A549 (cell line): ENCODE measurements around the gene GMDS.

Source experiments
- BHLHE40 ChIP-seq: IDR thresholded peaks from 2 replicates; pipeline ENCODE4 v1.6.1; 2012; ENCODE audit warnings: low read depth, low read length, inconsistent platforms
- CEBPB ChIP-seq, 2 experiments: fragments of >200 bp in 1 of 2; sonication (Bioruptor Twin) in 1 of 2; formaldehyde crosslinking in 1 of 2; IDR thresholded peaks; 2 replicates each; pipeline ENCODE4 v1.6.1; 2012 to 2016
- CHD2 ChIP-seq: fragments of 150-350 bp; IDR thresholded peaks from 2 replicates; pipeline ENCODE4 v1.6.1; 2014; ENCODE audit warnings: low read length; ENCODE audit not compliant: partially characterized antibody
- CTCF ChIP-seq: fragments of >200 bp; sonication (Bioruptor Twin); formaldehyde crosslinking; IDR thresholded peaks from 3 replicates; pipeline ENCODE4 v1.5.1; 2016
- ELK1 ChIP-seq: fragments of 150-350 bp; IDR thresholded peaks from 2 replicates; pipeline ENCODE4 v1.6.1; 2014; ENCODE audit warnings: low read depth, mild to moderate bottlenecking, low read length
- EP300 ChIP-seq, 2 experiments: fragments of >200 bp; sonication (Bioruptor Twin); formaldehyde crosslinking; IDR thresholded peaks; 2 replicates in 1 of 2; 3 replicates in 1 of 2; pipeline ENCODE4 v1.6.1; 2016 to 2017
- HDAC2 ChIP-seq: fragments of 200-600 bp; sonication (generic); IDR thresholded peaks from 2 replicates; pipeline ENCODE4 v1.6.1; 2016
- HEYL ChIP-seq: fragments of 250-450 bp; sonication (Bioruptor Pico); IDR thresholded peaks from 2 replicates; pipeline ENCODE4 v1.8.0; 2021; ENCODE audit warnings: mild to moderate bottlenecking, moderate library complexity
- PHF8 ChIP-seq: fragments of 200-600 bp; sonication (generic); IDR thresholded peaks from 2 replicates; pipeline ENCODE4 v1.6.1; 2016; ENCODE audit warnings: low read depth, mild to moderate bottlenecking, antibody characterized with exemption, moderate library complexity, borderline replicate concordance
- POLR2A ChIP-seq: IDR thresholded peaks from 2 replicates; pipeline ENCODE4 v1.6.1; 2012; ENCODE audit warnings: mild to moderate bottlenecking, low read length
- RFX5 ChIP-seq: fragments of 450-650 bp; IDR thresholded peaks from 2 replicates; pipeline ENCODE4 v1.7.1; 2014; ENCODE audit warnings: antibody characterized with exemption, mild to moderate bottlenecking, moderate library complexity
- SMC3 ChIP-seq: fragments of >200 bp; sonication (Bioruptor Twin); formaldehyde crosslinking; IDR thresholded peaks from 3 replicates; pipeline ENCODE4 v1.6.1; 2018; ENCODE audit warnings: inconsistent platforms
- SREBF2 ChIP-seq: fragments of 450-650 bp; IDR thresholded peaks from 2 replicates; pipeline ENCODE4 v1.6.1; 2014; ENCODE audit warnings: mild to moderate bottlenecking, moderate library complexity

- TF ChIP-seq ELK1 (no peak), SMC3 (no peak), RFX5 (no peak), CTCF (no peak), PHF8 (no peak), CHD2 (no peak), BHLHE40 (no peak), CEBPB (IDR thresholded peaks at IDR 0.05) (no peak), POLR2A (no peak), EP300 (IDR thresholded peaks at IDR 0.05) (no peak), HEYL (no peak), HDAC2 (no peak), SREBF2 (no peak)
Measured at GRCh38 chr6:2197177-2197671, 48.2 kb downstream of the GMDS start.
